Peyer's patch (tissue), 4 donors: ENCODE results near the gene ORAI2.

Source experiments
- POLR2A ChIP-seq, 2 donors: fragments of 450-650 bp; IDR thresholded peaks; one replicate each; pipeline ENCODE4 v1.5.1; 2017; ENCODE audit warnings: antibody characterized with exemption in 2 of 2, mild to moderate bottlenecking in 2 of 2, moderate library complexity in 2 of 2
- TF ChIP-seq, protein P1 (sequence below), 6 experiments: fragments of 450-650 bp in 4 of 6; fragments of 200-600 bp in 2 of 6; sonication (generic) in 1 of 6; IDR thresholded peaks; one replicate each; pipeline ENCODE4 v1.5.1; 2017 to 2019; ENCODE audit warnings: antibody characterized with exemption in 6 of 6, mild to moderate bottlenecking in 3 of 6, moderate library complexity in 1 of 6

DNA sequence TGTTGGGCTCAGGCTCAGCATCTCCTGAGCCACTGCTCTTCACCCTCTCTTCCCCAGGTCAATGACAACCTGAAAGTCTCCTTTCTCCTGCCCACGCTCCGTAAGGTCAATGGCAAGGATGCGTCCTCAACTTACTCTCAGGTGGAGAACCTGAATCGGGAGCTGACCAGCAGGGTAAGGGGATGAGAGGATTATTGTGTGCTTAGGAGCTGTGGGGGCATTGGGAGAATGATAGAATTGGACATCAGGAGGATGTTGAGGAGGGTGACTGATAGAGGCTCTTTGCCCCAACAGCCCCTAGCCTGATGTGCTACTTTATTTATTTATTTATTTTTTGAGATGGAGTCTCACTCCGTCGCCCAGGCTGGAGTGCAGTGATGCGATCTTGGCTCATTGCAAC is 32.7 kb downstream of the ORAI2 start:
- TF ChIP-seq, protein P1, sequence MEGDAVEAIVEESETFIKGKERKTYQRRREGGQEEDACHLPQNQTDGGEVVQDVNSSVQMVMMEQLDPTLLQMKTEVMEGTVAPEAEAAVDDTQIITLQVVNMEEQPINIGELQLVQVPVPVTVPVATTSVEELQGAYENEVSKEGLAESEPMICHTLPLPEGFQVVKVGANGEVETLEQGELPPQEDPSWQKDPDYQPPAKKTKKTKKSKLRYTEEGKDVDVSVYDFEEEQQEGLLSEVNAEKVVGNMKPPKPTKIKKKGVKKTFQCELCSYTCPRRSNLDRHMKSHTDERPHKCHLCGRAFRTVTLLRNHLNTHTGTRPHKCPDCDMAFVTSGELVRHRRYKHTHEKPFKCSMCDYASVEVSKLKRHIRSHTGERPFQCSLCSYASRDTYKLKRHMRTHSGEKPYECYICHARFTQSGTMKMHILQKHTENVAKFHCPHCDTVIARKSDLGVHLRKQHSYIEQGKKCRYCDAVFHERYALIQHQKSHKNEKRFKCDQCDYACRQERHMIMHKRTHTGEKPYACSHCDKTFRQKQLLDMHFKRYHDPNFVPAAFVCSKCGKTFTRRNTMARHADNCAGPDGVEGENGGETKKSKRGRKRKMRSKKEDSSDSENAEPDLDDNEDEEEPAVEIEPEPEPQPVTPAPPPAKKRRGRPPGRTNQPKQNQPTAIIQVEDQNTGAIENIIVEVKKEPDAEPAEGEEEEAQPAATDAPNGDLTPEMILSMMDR (IDR thresholded peaks at IDR 0.05), result no peak
- TF ChIP-seq POLR2A (IDR thresholded peaks at IDR 0.05), result no peak
